ENCODE results near the gene DOK3. TPM values are rescaled to one million over a fixed set of nuclear protein-coding genes. Genes with fewer than 3 reads are reported as not detected.

Gene DOK3
- total and polyA plus RNA-seq, 2 donors (not counting 1 experiment from before 2014, with no cell fraction given), result 103 to 115 TPM

GRCh38 chr5:177484902-177485549 is 24.6 kb downstream of the DOK3 start:
- CTCF ChIA-PET, result interaction anchor here (0.7 kb wide), 1 partner anchor 1133 kb away, joined by 3 read pairs; no protein-coding TSS in a partner anchor
- no peak for ATAC-seq (ENCODE audit: low read depth)
- no peak overlapping the region for H2AFZ ChIP-seq (ENCODE audit: insufficient read depth, low read depth, low read length, poor library complexity, severe bottlenecking)
- POLR2A ChIA-PET, result no interaction called here
- TF ChIP-seq, protein P1, sequence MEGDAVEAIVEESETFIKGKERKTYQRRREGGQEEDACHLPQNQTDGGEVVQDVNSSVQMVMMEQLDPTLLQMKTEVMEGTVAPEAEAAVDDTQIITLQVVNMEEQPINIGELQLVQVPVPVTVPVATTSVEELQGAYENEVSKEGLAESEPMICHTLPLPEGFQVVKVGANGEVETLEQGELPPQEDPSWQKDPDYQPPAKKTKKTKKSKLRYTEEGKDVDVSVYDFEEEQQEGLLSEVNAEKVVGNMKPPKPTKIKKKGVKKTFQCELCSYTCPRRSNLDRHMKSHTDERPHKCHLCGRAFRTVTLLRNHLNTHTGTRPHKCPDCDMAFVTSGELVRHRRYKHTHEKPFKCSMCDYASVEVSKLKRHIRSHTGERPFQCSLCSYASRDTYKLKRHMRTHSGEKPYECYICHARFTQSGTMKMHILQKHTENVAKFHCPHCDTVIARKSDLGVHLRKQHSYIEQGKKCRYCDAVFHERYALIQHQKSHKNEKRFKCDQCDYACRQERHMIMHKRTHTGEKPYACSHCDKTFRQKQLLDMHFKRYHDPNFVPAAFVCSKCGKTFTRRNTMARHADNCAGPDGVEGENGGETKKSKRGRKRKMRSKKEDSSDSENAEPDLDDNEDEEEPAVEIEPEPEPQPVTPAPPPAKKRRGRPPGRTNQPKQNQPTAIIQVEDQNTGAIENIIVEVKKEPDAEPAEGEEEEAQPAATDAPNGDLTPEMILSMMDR (IDR thresholded peaks at IDR 0.05), result no peak
- no peak for TF ChIP-seq EZH2 (IDR thresholded peaks at IDR 0.05; ENCODE audit: borderline replicate concordance, insufficient read depth, low read depth, low read length, poor library complexity, severe bottlenecking)
- no peaks in the 10 kb centered on the region for H3K9me3 Mint-ChIP-seq (ENCODE audit: insufficient read depth)
- WGBS (ENCODE audit: insufficient coverage), result 80% methylated on average over 13 of the region's 13 CpGs
- H3K27me3 ChIP-seq (replicated peaks in 1 of 4; ENCODE audit: control extremely low read depth in 1 of 4, control insufficient read depth in 3 of 4, insufficient read depth in 4 of 4, low read length in 3 of 4), result no peaks in the 10 kb centered on the region
- no peak overlapping the region for H3K4me3 Mint-ChIP-seq
- H4K20me1 ChIP-seq (ENCODE audit: control insufficient read depth, insufficient read depth, low read length, poor library complexity, severe bottlenecking), result no peaks in the 10 kb centered on the region
- H3K4me2 ChIP-seq (replicated peaks; ENCODE audit: low read depth, low read length, poor library complexity, severe bottlenecking), result no peak overlapping the region
- H3K27ac ChIP-seq (ENCODE audit: low read length in 2 of 2), result no peak overlapping the region
- no peak overlapping the region for H3K27ac Mint-ChIP-seq
- intact Hi-C loops (cut with micrococcal nuclease), result no loop called here
- no peak overlapping the region for H3K9ac ChIP-seq (ENCODE audit: low read length)
- no peaks in the 10 kb centered on the region for H3K9me3 ChIP-seq (ENCODE audit: control extremely low read depth in 1 of 3, control insufficient read depth in 2 of 3, insufficient read depth in 1 of 3, low read length in 2 of 3)
- H3K4me1 ChIP-seq (ENCODE audit: control insufficient read depth in 2 of 2, insufficient read depth in 2 of 2, low read length in 2 of 2), result peaks cover 0 to under 1% of the 10 kb centered on the region in 2 donors
- peaks cover 0 to 8% of the 10 kb centered on the region in 2 experiments for H3K36me3 ChIP-seq (replicated peaks in 1 of 2; ENCODE audit: control extremely low read depth in 1 of 2, control insufficient read depth in 1 of 2, extremely low read depth in 1 of 2, insufficient read depth in 2 of 2, low read length in 1 of 2)
- no peaks in the 10 kb centered on the region for H3K27me3 Mint-ChIP-seq
- H3K4me1 Mint-ChIP-seq, result peaks cover 1% of the 10 kb centered on the region
- H3K4me3 ChIP-seq (ENCODE audit: control extremely low read depth in 1 of 5, extremely low read depth in 1 of 5, insufficient read depth in 1 of 5, low read depth in 2 of 5, low read length in 4 of 5), result no peak overlapping the region
- no peaks in the 10 kb centered on the region for H3K79me2 ChIP-seq (ENCODE audit: control insufficient read depth, insufficient read depth, low read length)
- DNase-seq, result no peak
